ENCODE data around the gene DNTTIP2. TPM values are rescaled to one million over a fixed set of nuclear protein-coding genes. Genes with fewer than 3 reads are reported as not detected.

The DNTTIP2 gene, protein sequence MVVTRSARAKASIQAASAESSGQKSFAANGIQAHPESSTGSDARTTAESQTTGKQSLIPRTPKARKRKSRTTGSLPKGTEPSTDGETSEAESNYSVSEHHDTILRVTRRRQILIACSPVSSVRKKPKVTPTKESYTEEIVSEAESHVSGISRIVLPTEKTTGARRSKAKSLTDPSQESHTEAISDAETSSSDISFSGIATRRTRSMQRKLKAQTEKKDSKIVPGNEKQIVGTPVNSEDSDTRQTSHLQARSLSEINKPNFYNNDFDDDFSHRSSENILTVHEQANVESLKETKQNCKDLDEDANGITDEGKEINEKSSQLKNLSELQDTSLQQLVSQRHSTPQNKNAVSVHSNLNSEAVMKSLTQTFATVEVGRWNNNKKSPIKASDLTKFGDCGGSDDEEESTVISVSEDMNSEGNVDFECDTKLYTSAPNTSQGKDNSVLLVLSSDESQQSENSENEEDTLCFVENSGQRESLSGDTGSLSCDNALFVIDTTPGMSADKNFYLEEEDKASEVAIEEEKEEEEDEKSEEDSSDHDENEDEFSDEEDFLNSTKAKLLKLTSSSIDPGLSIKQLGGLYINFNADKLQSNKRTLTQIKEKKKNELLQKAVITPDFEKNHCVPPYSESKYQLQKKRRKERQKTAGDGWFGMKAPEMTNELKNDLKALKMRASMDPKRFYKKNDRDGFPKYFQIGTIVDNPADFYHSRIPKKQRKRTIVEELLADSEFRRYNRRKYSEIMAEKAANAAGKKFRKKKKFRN
- 43.6 and 44.7 TPM in 2 replicates for total RNA-seq
- polyA plus RNA-seq = 34.4 and 37.8 TPM in 2 replicates

DNA sequence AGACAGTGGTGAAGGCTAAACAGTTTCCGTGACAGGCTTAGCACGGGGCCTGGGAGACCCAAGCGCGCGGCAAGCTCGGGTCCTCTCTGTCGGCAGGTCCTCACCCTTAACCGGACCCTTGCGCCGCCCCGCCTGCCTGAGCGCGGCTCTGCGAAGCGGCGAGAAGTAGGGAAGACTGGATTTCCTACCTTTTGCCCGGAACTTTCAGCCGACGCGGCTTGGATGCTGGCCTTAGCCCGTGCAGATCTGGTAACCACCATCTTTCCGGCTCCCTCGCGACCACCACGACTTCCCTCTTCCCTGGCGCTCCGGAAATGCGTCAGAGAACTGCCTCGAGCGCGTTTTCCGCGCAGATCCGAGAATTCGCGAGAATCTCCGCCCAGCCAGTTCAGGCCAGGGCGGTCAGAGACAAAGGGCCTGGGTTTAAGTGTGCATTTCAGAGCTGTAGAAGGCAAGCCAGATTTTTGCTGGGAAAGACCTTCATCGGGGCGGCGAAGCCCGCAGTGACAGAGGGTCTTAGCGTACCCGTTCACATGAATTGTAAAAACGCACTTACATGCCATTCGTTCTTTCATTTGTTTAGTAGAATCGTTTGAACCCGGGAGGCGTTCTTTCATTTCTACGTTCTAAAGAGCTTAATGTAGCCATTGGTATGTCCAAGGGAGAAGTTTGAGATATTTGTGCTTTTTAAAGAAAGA is at the start of gene DNTTIP2:
DNTTIP2 (minus strand) TSS at position 318 of the 698 bp plus-strand sequence; CDS start at position 260, 58 bp downstream.
- H3K9me2 ChIP-seq (replicated peaks; ENCODE audit: insufficient read depth) = no peaks in the 10 kb centered on the region
- peak; percentile 95 for DNase-seq (ENCODE audit: low spot score)
- WGBS (ENCODE audit: low lambda C conversion rate, missing lambda C conversion rate) = under 1% methylated on average over 50 of the region's 50 CpGs
- TF ChIP-seq, protein P1, sequence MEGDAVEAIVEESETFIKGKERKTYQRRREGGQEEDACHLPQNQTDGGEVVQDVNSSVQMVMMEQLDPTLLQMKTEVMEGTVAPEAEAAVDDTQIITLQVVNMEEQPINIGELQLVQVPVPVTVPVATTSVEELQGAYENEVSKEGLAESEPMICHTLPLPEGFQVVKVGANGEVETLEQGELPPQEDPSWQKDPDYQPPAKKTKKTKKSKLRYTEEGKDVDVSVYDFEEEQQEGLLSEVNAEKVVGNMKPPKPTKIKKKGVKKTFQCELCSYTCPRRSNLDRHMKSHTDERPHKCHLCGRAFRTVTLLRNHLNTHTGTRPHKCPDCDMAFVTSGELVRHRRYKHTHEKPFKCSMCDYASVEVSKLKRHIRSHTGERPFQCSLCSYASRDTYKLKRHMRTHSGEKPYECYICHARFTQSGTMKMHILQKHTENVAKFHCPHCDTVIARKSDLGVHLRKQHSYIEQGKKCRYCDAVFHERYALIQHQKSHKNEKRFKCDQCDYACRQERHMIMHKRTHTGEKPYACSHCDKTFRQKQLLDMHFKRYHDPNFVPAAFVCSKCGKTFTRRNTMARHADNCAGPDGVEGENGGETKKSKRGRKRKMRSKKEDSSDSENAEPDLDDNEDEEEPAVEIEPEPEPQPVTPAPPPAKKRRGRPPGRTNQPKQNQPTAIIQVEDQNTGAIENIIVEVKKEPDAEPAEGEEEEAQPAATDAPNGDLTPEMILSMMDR (IDR thresholded peaks at IDR 0.05; ENCODE audit: poor library complexity) = no peak
- TF ChIP-seq EZH2phosphoT487 (IDR thresholded peaks at IDR 0.05; ENCODE audit: low read depth, severe bottlenecking, unreplicated experiment) (no peak), EZH2 (IDR thresholded peaks at IDR 0.05; ENCODE audit: borderline replicate concordance) (no peak)
- peak within 1 kb of the TSS; percentile 74 for H3K4me2 ChIP-seq
- peak within 1 kb of the TSS; percentile 89 for H3K27ac ChIP-seq
- H3K9me3 ChIP-seq (ENCODE audit: low read depth) = no peaks in the 10 kb centered on the region
- peak within 1 kb of the TSS; percentile 61 for H2AFZ ChIP-seq
- peaks cover 30% of the 10 kb centered on the region for H3K79me2 ChIP-seq
- peak within 1 kb of the TSS; percentile 78 for H3K4me3 ChIP-seq
- H3K27me3 ChIP-seq = no peaks in the 10 kb centered on the region
- peaks cover 5% of the 10 kb centered on the region for H4K20me1 ChIP-seq (ENCODE audit: insufficient read depth, poor library complexity, severe bottlenecking)
- peaks cover 4% of the 10 kb centered on the region for H3K4me1 ChIP-seq (ENCODE audit: insufficient read depth)
- H3K36me3 ChIP-seq (replicated peaks; ENCODE audit: insufficient read depth, low read depth) = no peaks in the 10 kb centered on the region

DNA sequence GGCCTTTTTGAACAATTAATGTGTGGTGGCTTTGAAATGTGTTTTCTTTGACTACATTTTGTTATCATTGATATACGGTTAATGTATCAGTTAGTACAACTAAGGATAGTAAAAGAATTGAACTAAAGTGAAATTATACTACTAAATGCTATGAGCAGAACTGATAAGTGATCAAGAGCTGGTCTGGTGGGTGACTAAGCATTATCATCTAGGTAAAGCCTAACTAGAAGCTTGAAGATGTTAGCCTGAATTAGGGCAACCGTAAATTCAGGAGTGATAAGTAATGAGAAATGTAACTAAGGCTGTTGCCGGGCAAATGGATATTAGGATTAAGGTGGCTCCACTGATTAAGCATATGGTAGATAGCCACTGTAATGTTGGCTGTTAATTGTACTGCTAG is 46.2 kb upstream of the DNTTIP2 start:
- WGBS (ENCODE audit: low lambda C conversion rate, missing lambda C conversion rate) = 55% methylated on average over 3 of the region's 3 CpGs
- H3K4me2 ChIP-seq = no peak overlapping the region

DNA sequence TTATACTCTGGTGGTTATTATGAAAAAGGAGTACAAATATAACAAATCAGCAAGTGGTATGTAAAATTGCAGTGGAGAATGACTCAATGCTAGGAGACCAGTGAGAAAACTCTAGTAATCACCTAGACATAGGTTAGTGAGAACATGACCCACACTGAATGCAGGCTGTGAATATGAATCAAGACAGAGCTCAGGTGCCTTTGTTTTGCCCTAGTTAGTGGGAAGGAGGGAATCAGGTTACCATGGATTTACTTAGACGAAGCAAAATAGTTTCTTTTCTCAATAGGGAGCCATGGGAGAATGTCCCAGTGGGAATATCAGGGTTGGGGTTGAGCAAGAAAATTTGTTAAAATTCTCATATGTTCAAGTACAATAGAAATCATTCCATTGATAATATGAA is 40.8 kb upstream of the DNTTIP2 start:
- DNase-seq (ENCODE audit: low spot score) = no peak
- H3K27me3 ChIP-seq = no peaks in the 10 kb centered on the region
- H3K9me2 ChIP-seq (replicated peaks; ENCODE audit: insufficient read depth) = no peaks in the 10 kb centered on the region
- H3K9me3 ChIP-seq (ENCODE audit: low read depth) = no peaks in the 10 kb centered on the region
- H4K20me1 ChIP-seq (ENCODE audit: insufficient read depth, poor library complexity, severe bottlenecking) = no peaks in the 10 kb centered on the region
- no peak for TF ChIP-seq EZH2phosphoT487 (IDR thresholded peaks at IDR 0.05; ENCODE audit: low read depth, severe bottlenecking, unreplicated experiment)
- TF ChIP-seq EZH2 (IDR thresholded peaks at IDR 0.05; ENCODE audit: borderline replicate concordance) = no peak
- TF ChIP-seq, protein P1 (IDR thresholded peaks at IDR 0.05; ENCODE audit: poor library complexity) = no peak
- H3K4me2 ChIP-seq = no peak overlapping the region
- H2AFZ ChIP-seq = no peak overlapping the region
- no peak overlapping the region for H3K27ac ChIP-seq
- H3K79me2 ChIP-seq = no peaks in the 10 kb centered on the region
- 44% methylated on average over 1 of the region's 1 CpG for WGBS (ENCODE audit: low lambda C conversion rate, missing lambda C conversion rate)
- H3K4me3 ChIP-seq = no peak overlapping the region
- no peaks in the 10 kb centered on the region for H3K36me3 ChIP-seq (replicated peaks; ENCODE audit: insufficient read depth, low read depth)
- no peaks in the 10 kb centered on the region for H3K4me1 ChIP-seq (ENCODE audit: insufficient read depth)

More for the DNA sequence above, 46.2 kb upstream of the DNTTIP2 start:
- Histone ChIP-seq H3K27me3 (no peaks in the 10 kb centered on the region), H3K4me3 (no peak overlapping the region), H3K9me2 (replicated peaks; ENCODE audit: insufficient read depth) (no peaks in the 10 kb centered on the region), H2AFZ (no peak overlapping the region), H3K4me1 (ENCODE audit: insufficient read depth) (no peaks in the 10 kb centered on the region), H3K27ac (no peak overlapping the region), H3K9me3 (ENCODE audit: low read depth) (no peaks in the 10 kb centered on the region), H3K79me2 (no peaks in the 10 kb centered on the region), H3K36me3 (replicated peaks; ENCODE audit: insufficient read depth, low read depth) (no peaks in the 10 kb centered on the region), H4K20me1 (ENCODE audit: insufficient read depth, poor library complexity, severe bottlenecking) (no peaks in the 10 kb centered on the region)
- TF ChIP-seq, protein P1 (IDR thresholded peaks at IDR 0.05; ENCODE audit: poor library complexity) = no peak
- TF ChIP-seq EZH2phosphoT487 (IDR thresholded peaks at IDR 0.05; ENCODE audit: low read depth, severe bottlenecking, unreplicated experiment) (no peak), EZH2 (IDR thresholded peaks at IDR 0.05; ENCODE audit: borderline replicate concordance) (no peak)
- DNase-seq (ENCODE audit: low spot score) = no peak

Data from hepatocyte (in vitro differentiated cells).